Activated CD4-positive, alpha-beta T cell treated with anti-CD3 and anti-CD28 coated beads for 36 hours (primary cell): ENCODE results near the gene GOLGA1. TPM values are rescaled to one million over a fixed set of nuclear protein-coding genes. Genes with fewer than 3 reads are reported as not detected.
"Not testable (repeated sequence)": the region's sequence is repeated elsewhere in the genome, so short reads cannot be mapped to it uniquely, and the experiment has no call there.

Source experiments
- ATAC-seq: fragments of 200-7000 bp; cut with Tn5 transposase; one replicate; pipeline ENCODE4 v1.10.0; 2021; ENCODE audit warnings: mild to moderate bottlenecking, moderate library complexity
- CTCF ChIA-PET: fragments of 350-600 bp; sonication (Branson Sonifier 250); formaldehyde crosslinking; loops from one replicate; lab custom pipeline; 2021; ENCODE audit warnings: antibody characterized with exemption; lab: Charles Lee
- POLR2A ChIA-PET: fragments of 350-600 bp; sonication (Branson Sonifier 250); formaldehyde crosslinking; loops from one replicate; lab custom pipeline; 2021; ENCODE audit warnings: antibody characterized with exemption, inconsistent platforms; lab: Charles Lee
- DNase-seq: peaks from one replicate; pipeline ENCODE4 v3.0.0-alpha.2; 2020
- H3K27ac Mint-ChIP-seq: one replicate; pipeline ENCODE4 v1.8.0; 2021; ENCODE audit warnings: mixed read lengths
- H3K27me3 Mint-ChIP-seq: one replicate; pipeline ENCODE4 v1.8.0; 2021; ENCODE audit warnings: mixed read lengths
- H3K36me3 Mint-ChIP-seq: one replicate; pipeline ENCODE4 v1.8.0; 2021; ENCODE audit warnings: low read depth, mixed read lengths
- H3K4me1 Mint-ChIP-seq: one replicate; pipeline ENCODE4 v1.8.0; 2021; ENCODE audit warnings: mixed read lengths
- H3K4me3 Mint-ChIP-seq: one replicate; pipeline ENCODE4 v1.8.0; 2021; ENCODE audit warnings: mild to moderate bottlenecking, moderate library complexity, mixed read lengths
- H3K9me3 Mint-ChIP-seq: one replicate; pipeline ENCODE4 v1.8.0; 2021; ENCODE audit warnings: low read depth, mixed read lengths
- intact Hi-C, 2 experiments: fragments of 100-400 bp; cut with DNase I in 1 of 2; cut with micrococcal nuclease in 1 of 2; formaldehyde crosslinking; loops; one replicate each; pipeline versions ENCODE4 v1.14.2 to v1.15.1; 2022 to 2024; cut with DNase I, micrococcal nuclease
- total RNA-seq, 2 experiments: library from RNA; stranded (reverse); gene quantifications; one replicate each; pipeline ENCODE4 v1.2.3, GENCODE V29; 2021

GOLGA1 gene
- total RNA-seq, result 10 to 100 TPM; 17.4 to 18.3 TPM

- ATAC-seq, result peak; percentile 89
- Mint-ChIP-seq H3K27me3 (no peaks in the 10 kb centered on the region), H3K4me3 (peak within 1 kb of the TSS; percentile 93), H3K4me1 (peaks cover 20% of the 10 kb centered on the region), H3K9me3 (no peaks in the 10 kb centered on the region), H3K36me3 (peaks cover 20% of the 10 kb centered on the region), H3K27ac (peak within 1 kb of the TSS; percentile 99)
- intact Hi-C loops, result loop anchor here (1.0 to 5.0 kb wide), 13 partner anchors 24 to 806 kb away; partner anchors contain the start of genes PPP6C (in 2 of the 2), SCAI (in 2 of the 2), ARPC5L (in 1 of the 2) and GAPVD1 (in 1 of the 2)
- POLR2A ChIA-PET, result interaction anchor here (0.6 to 0.8 kb wide), 2 partner anchors 71 to 82 kb away, joined by 4 read pairs; no protein-coding TSS in a partner anchor
- peak; percentile 96 for DNase-seq
- CTCF ChIA-PET, result interaction anchor here (1.0 to 1.2 kb wide), 2 partner anchors 11 to 202 kb away, joined by 3 to 6 read pairs; partner anchors contain the start of gene SCAI
These were observed at the start of gene GOLGA1 for GRCh38 chr9:124940894-124941678. GOLGA1 (minus strand) TSS chr9:124941083; CDS start chr9:124938711, 2,372 bp downstream.

GRCh38 chr9:124983698-124984097, 42.8 kb upstream of the GOLGA1 start:
- DNase-seq (no peak), ATAC-seq (no peak)
- H3K36me3 Mint-ChIP-seq, result peaks cover 18% of the 10 kb centered on the region
- intact Hi-C loops, result no loop called here
- H3K4me1 Mint-ChIP-seq, result no peaks in the 10 kb centered on the region
- ChIA-PET POLR2A (no interaction called here), CTCF (no interaction called here)
- H3K27ac Mint-ChIP-seq, result no peak overlapping the region
- no peaks in the 10 kb centered on the region for H3K9me3 Mint-ChIP-seq
- no peaks in the 10 kb centered on the region for H3K27me3 Mint-ChIP-seq
- no peak overlapping the region for H3K4me3 Mint-ChIP-seq

GRCh38 chr9:124980431-124980830, 39.5 kb upstream of the GOLGA1 start:
- POLR2A ChIA-PET, result no interaction called here

GRCh38 chr9:124975131-124975530, 34.2 kb upstream of the GOLGA1 start:
- ATAC-seq (no peak), DNase-seq (no peak)
- H3K4me1 Mint-ChIP-seq, result peaks cover 11% of the 10 kb centered on the region
- H3K27ac Mint-ChIP-seq, result no peak overlapping the region
- POLR2A ChIA-PET, result no interaction called here
- H3K27me3 Mint-ChIP-seq, result no peaks in the 10 kb centered on the region
- H3K9me3 Mint-ChIP-seq, result no peaks in the 10 kb centered on the region
- H3K36me3 Mint-ChIP-seq, result peaks cover 11% of the 10 kb centered on the region
- H3K4me3 Mint-ChIP-seq, result no peak overlapping the region
- CTCF ChIA-PET, result no interaction called here
- intact Hi-C loops, result no loop called here

More at GRCh38 chr9:124980431-124980830, 39.5 kb upstream of the GOLGA1 start:
- CTCF ChIA-PET, result no interaction called here
- no peak overlapping the region for H3K27ac Mint-ChIP-seq
- H3K27me3 Mint-ChIP-seq, result no peaks in the 10 kb centered on the region
- no peaks in the 10 kb centered on the region for H3K4me1 Mint-ChIP-seq
- intact Hi-C loops, result no loop called here
- ATAC-seq (no peak), DNase-seq (no peak)
- H3K36me3 Mint-ChIP-seq, result peaks cover 16% of the 10 kb centered on the region
- no peaks in the 10 kb centered on the region for H3K9me3 Mint-ChIP-seq
- no peak overlapping the region for H3K4me3 Mint-ChIP-seq

- ChIA-PET CTCF (no interaction called here), POLR2A (no interaction called here)
- no peak for ATAC-seq
- Mint-ChIP-seq H3K36me3 (peaks cover 11% of the 10 kb centered on the region), H3K4me1 (peaks cover 11% of the 10 kb centered on the region), H3K27ac (no peak overlapping the region), H3K9me3 (no peaks in the 10 kb centered on the region), H3K4me3 (no peak overlapping the region), H3K27me3 (no peaks in the 10 kb centered on the region)
- DNase-seq, result no peak
- intact Hi-C loops, result no loop called here
These were observed 32.9 kb upstream of the GOLGA1 start for GRCh38 chr9:124973807-124974206.

GRCh38 chr9:124972241-124972770, 31.4 kb upstream of the GOLGA1 start:
- H3K4me1 Mint-ChIP-seq, result peaks cover 11% of the 10 kb centered on the region
- intact Hi-C loops, result no loop called here
- peaks cover 16% of the 10 kb centered on the region for H3K36me3 Mint-ChIP-seq
- no peak for DNase-seq
- CTCF ChIA-PET, result interaction anchor here (0.7 kb wide), 1 partner anchor 14 kb away, joined by 3 read pairs; no protein-coding TSS in a partner anchor
- H3K9me3 Mint-ChIP-seq, result no peaks in the 10 kb centered on the region
- H3K27ac Mint-ChIP-seq, result peak overlapping the region; percentile 15
- H3K27me3 Mint-ChIP-seq, result no peaks in the 10 kb centered on the region
- ATAC-seq, result peak; percentile 42
- POLR2A ChIA-PET, result no interaction called here
- H3K4me3 Mint-ChIP-seq, result no peak overlapping the region

GRCh38 chr9:124969401-124969800, 28.5 kb upstream of the GOLGA1 start:
- POLR2A ChIA-PET, result no interaction called here
- DNase-seq (no peak), ATAC-seq (no peak)
- H3K27me3 Mint-ChIP-seq, result no peaks in the 10 kb centered on the region
- intact Hi-C loops, result no loop called here
- no peak overlapping the region for H3K27ac Mint-ChIP-seq
- CTCF ChIA-PET, result interaction anchor here (0.6 kb wide), 1 partner anchor 26 kb away, joined by 3 read pairs; no protein-coding TSS in a partner anchor
- H3K4me1 Mint-ChIP-seq, result peaks cover 29% of the 10 kb centered on the region
- no peak overlapping the region for H3K4me3 Mint-ChIP-seq
- peaks cover 19% of the 10 kb centered on the region for H3K36me3 Mint-ChIP-seq
- H3K9me3 Mint-ChIP-seq, result no peaks in the 10 kb centered on the region

GRCh38 chr9:124968238-124968637, 27.4 kb upstream of the GOLGA1 start:
- no peak overlapping the region for H3K27ac Mint-ChIP-seq
- H3K4me1 Mint-ChIP-seq, result peaks cover 34% of the 10 kb centered on the region
- DNase-seq, result no peak
- CTCF ChIA-PET, result no interaction called here
- peaks cover 17% of the 10 kb centered on the region for H3K36me3 Mint-ChIP-seq
- intact Hi-C loops, result no loop called here
- no peaks in the 10 kb centered on the region for H3K9me3 Mint-ChIP-seq
- no peak for ATAC-seq
- POLR2A ChIA-PET, result interaction anchor here (0.5 kb wide), 1 partner anchor 101 kb away, joined by 3 read pairs; no protein-coding TSS in a partner anchor
- no peaks in the 10 kb centered on the region for H3K27me3 Mint-ChIP-seq
- H3K4me3 Mint-ChIP-seq, result no peak overlapping the region

GRCh38 chr9:124965775-124966568, 25.1 kb upstream of the GOLGA1 start:
- H3K27me3 Mint-ChIP-seq, CTCF ChIA-PET, H3K9me3 Mint-ChIP-seq, H3K4me3 Mint-ChIP-seq: not testable (repeated sequence)
- intact Hi-C loops, result loop anchor here in 1 of 2 experiments (2.0 kb wide), 1 partner anchor 25 kb away; the partner anchor contains the start of gene GOLGA1
- DNase-seq (peak; percentile 18), ATAC-seq (peak; percentile 92)
- POLR2A ChIA-PET, result interaction anchor here (0.6 kb wide), 1 partner anchor 97 kb away, joined by 3 read pairs; no protein-coding TSS in a partner anchor
- H3K36me3 Mint-ChIP-seq, result peaks cover 11% of the 10 kb centered on the region
- peaks cover 26% of the 10 kb centered on the region for H3K4me1 Mint-ChIP-seq
- H3K27ac Mint-ChIP-seq, result peak overlapping the region; percentile 96

GRCh38 chr9:124964604-124965003, 23.7 kb upstream of the GOLGA1 start:
- ATAC-seq, result no peak
- H3K9me3 Mint-ChIP-seq, result no peaks in the 10 kb centered on the region
- intact Hi-C loops, result loop anchor here in 1 of 2 experiments (2.0 kb wide), 1 partner anchor 24 kb away; the partner anchor contains the start of gene GOLGA1
- POLR2A ChIA-PET, result no interaction called here
- peaks cover 8% of the 10 kb centered on the region for H3K36me3 Mint-ChIP-seq
- no peak overlapping the region for H3K4me3 Mint-ChIP-seq
- CTCF ChIA-PET, result no interaction called here
- H3K27ac Mint-ChIP-seq, result peak overlapping the region; percentile 96
- DNase-seq, result no peak
- no peaks in the 10 kb centered on the region for H3K27me3 Mint-ChIP-seq
- peaks cover 26% of the 10 kb centered on the region for H3K4me1 Mint-ChIP-seq

- DNase-seq, result no peak
- intact Hi-C loops, result loop anchor here in 1 of 2 experiments (2.0 kb wide), 1 partner anchor 23 kb away; the partner anchor contains the start of gene GOLGA1
- Mint-ChIP-seq H3K36me3 (peaks cover 8% of the 10 kb centered on the region), H3K4me3 (no peak overlapping the region), H3K4me1 (peaks cover 26% of the 10 kb centered on the region), H3K27ac (peak overlapping the region; percentile 69), H3K9me3 (no peaks in the 10 kb centered on the region), H3K27me3 (no peaks in the 10 kb centered on the region)
- POLR2A ChIA-PET, result no interaction called here
- ATAC-seq, result no peak
- CTCF ChIA-PET, result no interaction called here
These were observed 23.2 kb upstream of the GOLGA1 start for GRCh38 chr9:124964056-124964455.
